Stomach (tissue), 9 donors: ENCODE results near the gene S100A11. TPM values are rescaled to one million over a fixed set of nuclear protein-coding genes. Genes with fewer than 3 reads are reported as not detected.

Experiments
- DNase-seq, 2 donors: peaks; one replicate each; pipeline versions ENCODE4 v3.0.0 to v3.0.0-alpha.2; 2013 to 2019
- H3K27ac ChIP-seq, 5 donors: fragments of 200-600 bp in 4 of 5; sonication (generic) in 4 of 5; one replicate each; pipeline ENCODE4 v1.5.1; 2013 to 2019; ENCODE audit warnings: mild to moderate bottlenecking in 1 of 5, moderate library complexity in 1 of 5
- H3K27me3 ChIP-seq, 3 donors: fragments of 200-600 bp; sonication (generic); one replicate each; pipeline ENCODE4 v1.5.1; 2017 to 2019; ENCODE audit warnings: mixed run types in 1 of 3
- H3K36me3 ChIP-seq, 4 donors: fragments of 200-600 bp; sonication (generic); 1 replicate in 3 of 4; 2 replicates in 1 of 4; pipeline ENCODE4 v1.5.1; 2016 to 2019
- H3K4me1 ChIP-seq, 4 donors: fragments of 200-600 bp; sonication (generic); one replicate each; pipeline ENCODE4 v1.5.1; 2016 to 2019
- H3K4me3 ChIP-seq, 4 donors: fragments of 200-600 bp; sonication (generic) in 3 of 4; one replicate each; pipeline ENCODE4 v1.5.1; 2016 to 2019; ENCODE audit warnings: mild to moderate bottlenecking in 1 of 4
- H3K9me3 ChIP-seq, 4 donors: fragments of 200-600 bp; sonication (generic); one replicate each; pipeline ENCODE4 v1.5.1; 2016 to 2019
- CTCF ChIP-seq, 7 experiments: fragments of 450-650 bp in 4 of 7; fragments of 200-600 bp in 3 of 7; sonication (generic) in 3 of 7; IDR thresholded peaks; one replicate each; pipeline ENCODE4 v1.5.1; 2016 to 2019; ENCODE audit warnings: antibody characterized with exemption in 7 of 7, control low read depth in 2 of 7, mild to moderate bottlenecking in 1 of 7
- EP300 ChIP-seq: sonication (generic); formaldehyde crosslinking; IDR thresholded peaks from one replicate; pipeline ENCODE4 v1.6.1; 2017; ENCODE audit warnings: antibody characterized with exemption
- POLR2A ChIP-seq, 4 donors: fragments of 450-650 bp; IDR thresholded peaks; one replicate each; pipeline ENCODE4 v1.6.1; 2016; ENCODE audit warnings: antibody characterized with exemption in 4 of 4, control low read depth in 2 of 4, mild to moderate bottlenecking in 1 of 4, moderate library complexity in 1 of 4
- POLR2AphosphoS5 ChIP-seq, 3 donors: sonication (generic); formaldehyde crosslinking; IDR thresholded peaks; one replicate each; pipeline ENCODE4 v1.6.1; 2016; ENCODE audit warnings: antibody characterized with exemption in 3 of 3
- WGBS, 5 donors: extraction: QIAGEN DNeasy Blood & Tissue Kit in 3 of 5; methylation state at CpG; one replicate each; pipeline versions ENCODE4 v1.1.5 to v1.1.7; 2013 to 2018; 5-methylcytosine and 5-hydroxymethylcytosine counted together
- intact Hi-C: fragments of 100-400 bp; cut with DNase I; formaldehyde crosslinking; loops from one replicate; pipeline ENCODE4 v1.15.1; 2023; ENCODE audit warnings: low total_unique reads
- polyA plus RNA-seq, 3 donors: library from polyadenylated mRNA; stranded (reverse); fragments of 200-250 nt; gene quantifications; one replicate each; pipeline ENCODE4 v1.2.3, GENCODE V29; 2013
- total RNA-seq, 5 donors: library from RNA; depleted of rRNA; stranded (reverse); fragments of >200 nt; gene quantifications; one replicate each; pipeline versions ENCODE4 v1.1.0 to v1.2.3, GENCODE V29; 2014 to 2016
- donor health status: healthy with polysubstance abuse.
- donor health status: Bipolar disorder and iron deficiency.
- donor health status: healthy.

Gene S100A11
- total and polyA plus RNA-seq, 8 donors = 9.8 to 3,881 (median 250) TPM

GRCh38 chr1:152039461-152039860 is 2.7 kb upstream of the S100A11 start:
- TF ChIP-seq POLR2AphosphoS5 (IDR thresholded peaks at IDR 0.05) = no peak
- no peak for TF ChIP-seq EP300
- TF ChIP-seq CTCF (IDR thresholded peaks at IDR 0.05) = no peak
- no peak for TF ChIP-seq POLR2A (IDR thresholded peaks at IDR 0.05)

GRCh38 chr1:152038871-152039270 is 2.1 kb upstream of the S100A11 start:
- Histone ChIP-seq H3K4me3 (no peak overlapping the region), H3K27me3 (no peaks in the 10 kb centered on the region), H3K9me3 (no peaks in the 10 kb centered on the region), H3K36me3 (peaks cover 0 to 4% (median under 1%) of the 10 kb centered on the region in 4 donors), H3K27ac (peak overlapping the region in 4 of 5 donors; percentile 93 to 99 (median 96)), H3K4me1 (peaks cover 22 to 46% (median 32%) of the 10 kb centered on the region in 4 donors)
- intact Hi-C loops = no loop called here
- no peak for DNase-seq
- TF ChIP-seq POLR2AphosphoS5 (IDR thresholded peaks at IDR 0.05) (no peak), POLR2A (IDR thresholded peaks at IDR 0.05) (no peak), EP300 (no peak), CTCF (IDR thresholded peaks at IDR 0.05) (no peak)
- 87 to 94% (median 93%) methylated on average over 10 of the region's 10 CpGs for WGBS, 5 donors

More at GRCh38 chr1:152039461-152039860, 2.7 kb upstream of the S100A11 start:
- no peak for DNase-seq
- no peak overlapping the region for H3K4me3 ChIP-seq
- H3K4me1 ChIP-seq = peaks cover 16 to 40% (median 26%) of the 10 kb centered on the region in 4 donors
- H3K27ac ChIP-seq = peak overlapping the region in 3 of 5 donors; percentile 36 to 99 (median 96)
- H3K27me3 ChIP-seq = no peaks in the 10 kb centered on the region
- 70 to 94% (median 85%) methylated on average over 1 of the region's 1 CpG for WGBS, 5 donors
- H3K9me3 ChIP-seq = no peaks in the 10 kb centered on the region
- no peaks in the 10 kb centered on the region for H3K36me3 ChIP-seq
- intact Hi-C loops = no loop called here

DNA sequence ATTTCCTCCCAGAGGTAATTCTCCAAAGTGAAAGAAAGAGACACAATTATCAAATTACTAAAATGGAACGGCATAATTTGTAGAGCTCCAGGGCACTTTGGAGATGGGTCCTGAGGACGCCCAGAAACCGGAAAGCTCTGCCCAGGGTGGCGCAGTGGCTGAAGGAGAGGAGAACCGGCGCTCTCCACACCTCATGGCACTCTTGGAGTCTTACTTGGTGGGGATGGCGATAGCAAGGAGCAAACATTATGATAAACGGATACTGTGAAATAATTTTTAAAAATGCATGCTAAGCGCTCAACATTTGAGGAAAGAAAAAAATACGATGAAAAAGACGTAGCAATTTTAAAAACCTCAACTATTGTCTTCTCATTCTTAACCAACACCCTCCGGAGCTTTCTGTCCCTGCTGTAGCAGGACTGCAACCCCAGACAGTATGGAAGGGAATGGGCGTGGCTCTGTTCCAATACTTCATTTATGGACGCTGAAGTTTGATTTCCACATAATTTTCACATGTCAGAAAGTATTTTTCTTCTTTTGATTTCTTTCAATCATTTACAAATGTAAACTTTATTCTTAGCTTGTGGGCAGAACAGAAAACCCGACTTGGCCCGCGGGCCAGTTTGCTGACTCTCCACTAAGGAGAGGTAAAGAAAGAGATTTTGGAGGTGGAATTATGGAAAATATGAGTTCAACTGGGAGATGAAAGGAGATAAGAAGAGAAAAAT is 1.1 kb downstream of the S100A11 start:
- Histone ChIP-seq H3K4me3 (peak overlapping the region; percentile 56 to 74 (median 61)), H3K9me3 (no peaks in the 10 kb centered on the region), H3K36me3 (peaks cover 24 to 36% (median 32%) of the 10 kb centered on the region in 4 donors), H3K27me3 (no peaks in the 10 kb centered on the region), H3K4me1 (peaks cover 26 to 69% (median 46%) of the 10 kb centered on the region in 4 donors), H3K27ac (peak overlapping the region; percentile 93 to 99 (median 95))
- no peak for TF ChIP-seq CTCF (IDR thresholded peaks at IDR 0.05)
- TF ChIP-seq POLR2AphosphoS5 (IDR thresholded peaks at IDR 0.05) = no peak
- no peak for TF ChIP-seq POLR2A (IDR thresholded peaks at IDR 0.05)
- intact Hi-C loops = no loop called here
- DNase-seq = peak in 1 of 2 donors; percentile 77
- WGBS, 5 donors = 3 to 13% (median 7%) methylated on average over 17 of the region's 17 CpGs

GRCh38 chr1:152034654-152035538 is 1.9 kb downstream of the S100A11 start:
- TF ChIP-seq POLR2AphosphoS5 (IDR thresholded peaks at IDR 0.05) (peak in 2 of 3 donors; percentile 4 to 44), EP300 (no peak), CTCF (IDR thresholded peaks at IDR 0.05) (peak in 4 of 7 experiments; percentile 54 to 79 (median 58))
- Histone ChIP-seq H3K27me3 (no peaks in the 10 kb centered on the region), H3K4me1 (peaks cover 26 to 65% (median 46%) of the 10 kb centered on the region in 4 donors), H3K27ac (peak overlapping the region; percentile 83 to 99 (median 95)), H3K9me3 (no peaks in the 10 kb centered on the region), H3K36me3 (peaks cover 24 to 44% (median 36%) of the 10 kb centered on the region in 4 donors), H3K4me3 (peak overlapping the region; percentile 56 to 74 (median 61))
- DNase-seq = peak; percentile 61 to 88
- 3 to 13% (median 5%) methylated on average over 8 of the region's 8 CpGs for WGBS, 5 donors
- intact Hi-C loops = no loop called here
